GM12878 (cell line): Measurements from ENCODE around the gene GMPR2. TPM values are rescaled to one million over a fixed set of nuclear protein-coding genes. Genes with fewer than 3 reads are reported as not detected.

Source experiments
- BMI1 ChIP-seq: fragments of 450-650 bp; IDR thresholded peaks from 2 replicates; pipeline ENCODE4 v1.6.1; 2016; ENCODE audit warnings: mild to moderate bottlenecking, moderate library complexity, borderline replicate concordance
- BRCA1 ChIP-seq: IDR thresholded peaks from 2 replicates; pipeline ENCODE4 v1.6.1; 2011; ENCODE audit warnings: low read depth, low read length, improper control_type of control experiment
- CHD4 ChIP-seq: fragments of 200-600 bp; sonication (generic); IDR thresholded peaks from 2 replicates; pipeline ENCODE4 v1.6.1; 2016; ENCODE audit warnings: mild to moderate bottlenecking
- EP300 ChIP-seq, 2 experiments: fragments of 150-350 bp in 1 of 2; IDR thresholded peaks; 2 replicates each; pipeline ENCODE4 v1.6.1; 2011 to 2012; ENCODE audit warnings: low read depth in 2 of 2, low read length in 2 of 2, borderline replicate concordance in 1 of 2, improper control_type of control experiment in 1 of 2, inconsistent platforms in 1 of 2; ENCODE audit not compliant: control insufficient read depth in 1 of 2
- EZH2 ChIP-seq: IDR thresholded peaks from 2 replicates; pipeline ENCODE4 v1.6.1; 2012; ENCODE audit warnings: low read depth, mild to moderate bottlenecking, control low read depth, inconsistent platforms, low read length, borderline replicate concordance; ENCODE audit not compliant: control insufficient read depth
- FOXM1 ChIP-seq: IDR thresholded peaks from 2 replicates; pipeline ENCODE4 v1.6.1; 2012; ENCODE audit warnings: low read depth, mild to moderate bottlenecking, inconsistent platforms, low read length, moderate library complexity
- GATAD2B ChIP-seq: fragments of 450-650 bp; conservative IDR thresholded peaks from 2 replicates; pipeline ENCODE4 v1.6.1; 2017; ENCODE audit warnings: low read depth, mild to moderate bottlenecking, moderate library complexity
- HSF1 ChIP-seq: fragments of 150-350 bp; IDR thresholded peaks from 2 replicates; pipeline ENCODE4 v1.6.1; 2014; ENCODE audit warnings: mild to moderate bottlenecking, low read depth, low read length
- IKZF2 ChIP-seq, 2 experiments: fragments of 450-650 bp; IDR thresholded peaks; 2 replicates each; pipeline ENCODE4 v1.6.1; 2017; ENCODE audit warnings: mild to moderate bottlenecking in 2 of 2, moderate library complexity in 2 of 2
- IRF3 ChIP-seq: fragments of 450-650 bp; IDR thresholded peaks from 2 replicates; pipeline ENCODE4 v1.6.1; 2014; ENCODE audit warnings: mild to moderate bottlenecking
- MLLT1 ChIP-seq: fragments of 450-650 bp; IDR thresholded peaks from 2 replicates; pipeline ENCODE4 v1.6.1; 2016; ENCODE audit warnings: mild to moderate bottlenecking
- NFYA ChIP-seq: IDR thresholded peaks from 2 replicates; pipeline ENCODE4 v1.6.1; 2011; ENCODE audit warnings: low read depth, mild to moderate bottlenecking, low read length, improper control_type of control experiment, borderline replicate concordance
- PAX5 ChIP-seq: IDR thresholded peaks from 2 replicates; pipeline ENCODE4 v1.6.1; 2011; ENCODE audit warnings: low read depth, low read length, borderline replicate concordance
- POU2F2 ChIP-seq: IDR thresholded peaks from 3 replicates; pipeline ENCODE4 v1.6.1; 2011; ENCODE audit warnings: low read depth, mild to moderate bottlenecking, low read length, borderline replicate concordance
- RBBP5 ChIP-seq: fragments of 200-600 bp; sonication (generic); conservative IDR thresholded peaks from 2 replicates; pipeline ENCODE4 v1.6.1; 2016
- RFX5 ChIP-seq: IDR thresholded peaks from 2 replicates; pipeline ENCODE4 v1.6.1; 2011; ENCODE audit warnings: low read depth, low read length, improper control_type of control experiment
- STAT1 ChIP-seq: fragments of 450-650 bp; conservative IDR thresholded peaks from 2 replicates; pipeline ENCODE4 v1.6.1; 2014; ENCODE audit warnings: antibody characterized with exemption, mild to moderate bottlenecking
- SUZ12 ChIP-seq: fragments of 200-600 bp; sonication (generic); IDR thresholded peaks from one replicate; pipeline ENCODE4 v1.6.1; 2018; ENCODE audit warnings: antibody characterized with exemption, mild to moderate bottlenecking; ENCODE audit not compliant: unreplicated experiment
- TCF12 ChIP-seq: IDR thresholded peaks from 2 replicates; pipeline ENCODE4 v1.6.1; 2011; ENCODE audit warnings: low read depth, mild to moderate bottlenecking, low read length
- TCF7 ChIP-seq: IDR thresholded peaks from 2 replicates; pipeline ENCODE4 v1.6.1; 2014; ENCODE audit warnings: antibody characterized with exemption, borderline replicate concordance
- ZBTB4 ChIP-seq: fragments of 450-650 bp; formaldehyde crosslinking; IDR thresholded peaks from 2 replicates; pipeline ENCODE4 v1.4.0; 2022; ENCODE audit warnings: mild to moderate bottlenecking, moderate library complexity
- ZNF24 ChIP-seq: fragments of 450-650 bp; IDR thresholded peaks from 2 replicates; pipeline ENCODE4 v1.6.1; 2017; ENCODE audit warnings: antibody characterized with exemption, mild to moderate bottlenecking
- polyA plus RNA-seq, 11 experiments: library from polyadenylated mRNA; depleted of rRNA in 4 of 11; unstranded in 6 of 11; stranded (reverse) in 5 of 11; fragments of >200 nt; fragmentation: Nextera tagmentation in 4 of 11; fragmentation: Illumina TruSeq in 1 of 11; extraction: Ambion mirVana in 4 of 11; extraction: Trizol in 1 of 11; gene quantifications; 1 replicate in 1 of 11; 2 replicates in 10 of 11; pipeline versions ENCODE4 v1.2.1 to v1.2.3, GENCODE V29; 2011 to 2016; ENCODE audit warnings: inconsistent platforms in 2 of 11, missing spikeins in 2 of 11, low read depth in 1 of 11
- total RNA-seq, 4 experiments: library from RNA; depleted of rRNA in 3 of 4; stranded (reverse); fragments of >200 nt in 3 of 4; fragmentation: Illumina TruSeq in 1 of 4; extraction: Trizol in 1 of 4; gene quantifications; 2 replicates each; pipeline versions ENCODE4 v1.2.1 to v1.2.3, GENCODE V29; 2013 to 2021

Gene GMPR2
- total and polyA plus RNA-seq, 10 of the 15 experiments (the other 5 are each of a cell fraction or from before 2014, with no cell fraction given), result 55.1 to 80.3 (median 61.5) TPM

GRCh38 chr14:24215495-24216344, 17.0 kb upstream of the GMPR2 start, which contains the start of gene MDP1 (continued):
- TF ChIP-seq TCF7 (no peak; the same call in 1 of the 2 replicates), PAX5 (0 out of 2 replicates have a peak, but pooled peaks have one; percentile 23), STAT1 (0 out of 2 replicates have a peak, but pooled peaks have one; percentile 63), GATAD2B (peak; percentile 69; the same call in 1 of the 2 replicates), BRCA1 (no peak), BMI1 (no peak), IKZF2 (IDR thresholded peaks at IDR 0.05) (peak in 1 of 2 experiments; percentile 42; a peak in 1 of 4 replicates), POU2F2 (peak; percentile 76; the same call in 1 of the 3 replicates), HSF1 (no peak), MLLT1 (peak; percentile 70), ZNF24 (0 out of 2 replicates have a peak, but pooled peaks have one; percentile 56), IRF3 (no peak), FOXM1 (no peak), EZH2 (no peak), RFX5 (peak; percentile 71; the same call in 1 of the 2 replicates), TCF12 (0 out of 2 replicates have a peak, but pooled peaks have one; percentile 27), ZBTB4 (0 out of 2 replicates have a peak, but pooled peaks have one; percentile 20), SUZ12 (no peak), EP300 (IDR thresholded peaks at IDR 0.05; ENCODE audit: borderline replicate concordance in 1 of 2, control insufficient read depth in 1 of 2, low read depth in 2 of 2, low read length in 2 of 2) (0 out of 4 replicates have a peak, but pooled peaks have one; percentile 8 to 31), NFYA (no peak), CHD4 (no peak), RBBP5 (no peak)
